IMR-90 (cell line): ENCODE data around the gene CEP170. TPM values are rescaled to one million over a fixed set of nuclear protein-coding genes. Genes with fewer than 3 reads are reported as not detected.

ENCODE experiments used
- ATAC-seq: fragments of 200-7000 bp; cut with Tn5 transposase; 2 replicates; pipeline ENCODE4 v1.9.1; 2020; ENCODE audit warnings: low read depth, mild to moderate bottlenecking, moderate library complexity
- BruUV-seq: library from RNA; stranded (reverse); fragments of 400-500 nt; replicated peaks from 2 replicates; lab custom pipeline; 2021; lab: Mats Ljungman, UMichigan
- CTCF ChIA-PET: fragments of 300-600 bp; formaldehyde crosslinking; extraction: SDS; loops from one replicate; lab custom pipeline; 2021; ENCODE audit warnings: antibody characterized with exemption; lab: Yijun Ruan, JAX
- POLR2A ChIA-PET: fragments of 300-600 bp; sonication (Branson Sonifier 250); formaldehyde crosslinking; loops from one replicate; lab custom pipeline; 2022; ENCODE audit warnings: antibody characterized with exemption; ENCODE audit not compliant: unreplicated experiment; lab: Charles Lee
- DNase-seq: peaks from one replicate; pipeline ENCODE4 v3.0.0; 2013
- H2AFZ ChIP-seq: replicated peaks from 2 replicates; pipeline ENCODE3; 2013; ENCODE audit warnings: low read length, mild to moderate bottlenecking; ENCODE audit not compliant: poor library complexity
- H2AK5ac ChIP-seq: 2 replicates; pipeline ENCODE4 v1.6.1; 2013; ENCODE audit warnings: low read depth, low read length, inconsistent platforms
- H2AK9ac ChIP-seq: replicated peaks from 2 replicates; pipeline ENCODE3; 2013; ENCODE audit warnings: mild to moderate bottlenecking, low read depth, low read length, moderate library complexity; ENCODE audit not compliant: poor library complexity
- H2BK120ac ChIP-seq: 2 replicates; pipeline ENCODE4 v1.6.1; 2013; ENCODE audit warnings: low read depth, low read length, inconsistent platforms
- H2BK15ac ChIP-seq: 3 replicates; pipeline ENCODE4 v1.6.1; 2013; ENCODE audit warnings: low read depth, low read length, inconsistent platforms
- H2BK20ac ChIP-seq: 2 replicates; pipeline ENCODE4 v1.6.1; 2013; ENCODE audit warnings: low read depth, mild to moderate bottlenecking, inconsistent platforms, low read length, moderate library complexity
- H2BK5ac ChIP-seq: 2 replicates; pipeline ENCODE4 v1.6.1; 2013; ENCODE audit warnings: mild to moderate bottlenecking, low read depth, low read length, inconsistent platforms; ENCODE audit not compliant: poor library complexity, severe bottlenecking
- H3K14ac ChIP-seq: replicated peaks from 2 replicates; pipeline ENCODE4 v1.6.1; 2013; ENCODE audit warnings: low read depth, low read length, inconsistent platforms
- H3K18ac ChIP-seq: 2 replicates; pipeline ENCODE4 v1.6.1; 2013; ENCODE audit warnings: low read depth, low read length, control low read depth
- H3K23ac ChIP-seq: 2 replicates; pipeline ENCODE4 v1.6.1; 2013; ENCODE audit warnings: low read depth, low read length, inconsistent platforms
- H3K27ac ChIP-seq: 2 replicates; pipeline ENCODE4 v1.5.1; 2013; ENCODE audit warnings: mild to moderate bottlenecking, control low read depth, low read length; ENCODE audit not compliant: insufficient read depth
- H3K27me3 ChIP-seq: 2 replicates; pipeline ENCODE4 v1.6.1; 2013; ENCODE audit warnings: low read length; ENCODE audit not compliant: control insufficient read depth, insufficient read depth
- H3K36me3 ChIP-seq: 2 replicates; pipeline ENCODE4 v1.6.1; 2013; ENCODE audit warnings: low read length, mixed read lengths; ENCODE audit not compliant: control insufficient read depth, insufficient read depth
- H3K4ac ChIP-seq: 2 replicates; pipeline ENCODE4 v1.6.1; 2013; ENCODE audit warnings: low read depth, low read length, inconsistent platforms
- H3K4me1 ChIP-seq: 2 replicates; pipeline ENCODE4 v1.6.1; 2013; ENCODE audit warnings: low read length, mixed read lengths; ENCODE audit not compliant: control insufficient read depth, insufficient read depth
- H3K4me2 ChIP-seq: 2 replicates; pipeline ENCODE4 v1.6.1; 2013; ENCODE audit warnings: low read depth, mild to moderate bottlenecking, control low read depth, low read length, moderate library complexity
- H3K4me3 ChIP-seq: 2 replicates; pipeline ENCODE4 v1.5.1; 2013; ENCODE audit warnings: low read depth, mild to moderate bottlenecking, control low read depth, low read length, moderate library complexity; ENCODE audit not compliant: insufficient read depth
- H3K56ac ChIP-seq: 2 replicates; pipeline ENCODE4 v1.6.1; 2013; ENCODE audit warnings: low read length, inconsistent platforms; ENCODE audit not compliant: insufficient read depth; ENCODE audit errors: extremely low read depth
- H3K79me1 ChIP-seq, 2 experiments: 2 replicates each; pipeline ENCODE4 v1.6.1; 2013; ENCODE audit warnings: low read length in 2 of 2, inconsistent platforms in 1 of 2, low read depth in 1 of 2
- H3K9ac ChIP-seq: 2 replicates; pipeline ENCODE4 v1.6.1; 2013; ENCODE audit warnings: low read depth, low read length, control low read depth
- H3K9me1 ChIP-seq: 2 replicates; pipeline ENCODE4 v1.6.1; 2013; ENCODE audit warnings: low read length, inconsistent platforms; ENCODE audit not compliant: insufficient read depth
- H3K9me3 ChIP-seq: 2 replicates; pipeline ENCODE4 v1.6.1; 2013; ENCODE audit warnings: low read length; ENCODE audit not compliant: control insufficient read depth, insufficient read depth
- H4K20me1 ChIP-seq: 2 replicates; pipeline ENCODE4 v1.6.1; 2013; ENCODE audit warnings: low read length, inconsistent platforms; ENCODE audit not compliant: insufficient read depth
- H4K5ac ChIP-seq: 2 replicates; pipeline ENCODE4 v1.6.1; 2013; ENCODE audit warnings: mild to moderate bottlenecking, low read depth, low read length, control low read depth
- H4K8ac ChIP-seq, 2 experiments: 2 replicates each; pipeline ENCODE4 v1.6.1; 2013; ENCODE audit warnings: low read depth in 2 of 2, low read length in 2 of 2, control low read depth in 1 of 2, inconsistent platforms in 1 of 2
- H4K91ac ChIP-seq: 2 replicates; pipeline ENCODE4 v1.6.1; 2013; ENCODE audit warnings: low read depth, low read length, inconsistent platforms; ENCODE audit not compliant: insufficient read depth
- BHLHE40 ChIP-seq: fragments of 150-350 bp; IDR thresholded peaks from 2 replicates; pipeline ENCODE4 v1.6.1; 2016; ENCODE audit warnings: mild to moderate bottlenecking, low read depth, low read length
- CEBPB ChIP-seq: IDR thresholded peaks from 2 replicates; pipeline ENCODE4 v1.6.1; 2012; ENCODE audit warnings: low read depth, low read length, improper control_type of control experiment
- CHD1 ChIP-seq: IDR thresholded peaks from 2 replicates; pipeline ENCODE4 v1.6.1; 2012; ENCODE audit warnings: low read depth, low read length, improper control_type of control experiment
- CTCF ChIP-seq: conservative IDR thresholded peaks from 2 replicates; pipeline ENCODE4 v1.5.1; 2012; ENCODE audit warnings: mild to moderate bottlenecking, low read depth, low read length, improper control_type of control experiment
- ELK1 ChIP-seq: fragments of 150-350 bp; IDR thresholded peaks from 2 replicates; pipeline ENCODE4 v1.6.1; 2016; ENCODE audit warnings: low read depth, mild to moderate bottlenecking, low read length, moderate library complexity, borderline replicate concordance
- FOS ChIP-seq: fragments of 150-350 bp; IDR thresholded peaks from 2 replicates; pipeline ENCODE4 v1.6.1; 2016; ENCODE audit warnings: low read depth, low read length
- MAFK ChIP-seq: IDR thresholded peaks from 2 replicates; pipeline ENCODE4 v1.6.1; 2012; ENCODE audit warnings: low read depth, low read length, improper control_type of control experiment
- MAZ ChIP-seq: IDR thresholded peaks from 2 replicates; pipeline ENCODE4 v1.6.1; 2012; ENCODE audit warnings: low read depth, mild to moderate bottlenecking, low read length, improper control_type of control experiment, moderate library complexity, borderline replicate concordance
- POLR2A ChIP-seq: IDR thresholded peaks from 2 replicates; pipeline ENCODE4 v1.6.1; 2012; ENCODE audit warnings: mild to moderate bottlenecking, low read depth, low read length
- RAD21 ChIP-seq: IDR thresholded peaks from 2 replicates; pipeline ENCODE4 v1.6.1; 2012; ENCODE audit warnings: low read length, improper control_type of control experiment
- RCOR1 ChIP-seq: IDR thresholded peaks from 2 replicates; pipeline ENCODE4 v1.6.1; 2012; ENCODE audit warnings: mild to moderate bottlenecking, low read length, improper control_type of control experiment; ENCODE audit not compliant: insufficient replicate concordance
- RFX5 ChIP-seq: IDR thresholded peaks from 2 replicates; pipeline ENCODE4 v1.8.0; 2012; ENCODE audit warnings: low read depth, mild to moderate bottlenecking, low read length, moderate library complexity
- USF2 ChIP-seq: fragments of 150-350 bp; IDR thresholded peaks from 2 replicates; pipeline ENCODE4 v1.6.1; 2017; ENCODE audit warnings: mild to moderate bottlenecking, antibody characterized with exemption, low read length, low read depth
- WGBS, 2 experiments: methylation state at CpG; one replicate each; pipeline versions ENCODE4 v1.1.5 to v1.1.7; 2013; ENCODE audit warnings: missing lambda C conversion rate in 2 of 2; ENCODE audit not compliant: insufficient read length in 1 of 2; ENCODE audit errors: extremely low coverage in 2 of 2; 5-methylcytosine and 5-hydroxymethylcytosine counted together
- dilution Hi-C: fragments of 300-500 bp; cut with HindIII; formaldehyde crosslinking; loops from one replicate; pipeline ENCODE4 v1.14.3; 2018; ENCODE audit warnings: low sequenced_read_pairs; ENCODE audit not compliant: unreplicated experiment
- in situ Hi-C: fragments of 300-500 bp; cut with MboI; formaldehyde crosslinking; loops from 3 replicates; pipeline ENCODE4 v1.14.3; 2019; ENCODE audit warnings: low sequenced_read_pairs, inconsistent platforms, mixed read lengths
- intact Hi-C: fragments of 100-400 bp; cut with micrococcal nuclease; formaldehyde crosslinking; loops from 2 replicates; pipeline ENCODE4 v1.10.0; 2022
- polyA plus RNA-seq, 3 experiments: library from polyadenylated mRNA; depleted of rRNA; stranded (reverse); fragments of >200 nt; gene quantifications; 2 replicates each; pipeline ENCODE4 v1.2.3, GENCODE V29; 2012; ENCODE audit warnings: low replicate concordance in 1 of 3
- total RNA-seq: library from RNA; depleted of rRNA; stranded (reverse); fragments of >200 nt; gene quantifications from 2 replicates; pipeline ENCODE4 v1.2.3, GENCODE V29; 2012

Gene CEP170
- total and polyA plus RNA-seq, 2 of the 4 experiments (the other 2 are of a cell fraction) = 65.8 to 151 TPM

GRCh38 chr1:243261390-243261789 lies 6.3 kb upstream of the CEP170 start (continued):
- no peak for TF ChIP-seq RCOR1

- H3K9me1 ChIP-seq = no peaks in the 10 kb centered on the region
- no peak overlapping the region for H3K27ac ChIP-seq
- H2BK5ac ChIP-seq = peak overlapping the region; percentile 38
- H3K27me3 ChIP-seq = no peaks in the 10 kb centered on the region
- H3K9ac ChIP-seq = no peak overlapping the region
- intact Hi-C loops = no loop called here
- ChIA-PET POLR2A (no interaction called here), CTCF (no interaction called here)
- H2AK9ac ChIP-seq = no peak overlapping the region
- H3K18ac ChIP-seq = no peak overlapping the region
- no peak for ATAC-seq
- H4K91ac ChIP-seq = no peak overlapping the region
- TF ChIP-seq BHLHE40 = no peak
- no peak for TF ChIP-seq CTCF
- no peak for TF ChIP-seq POLR2A
- TF ChIP-seq USF2 = no peak
- no peak for TF ChIP-seq CHD1
- no peak for TF ChIP-seq MAZ
- no peak for TF ChIP-seq FOS
- no peak for TF ChIP-seq RFX5
- no peak for TF ChIP-seq MAFK
- TF ChIP-seq ELK1 = no peak
- no peak for TF ChIP-seq RAD21
- TF ChIP-seq CEBPB = no peak
- no peak overlapping the region; the same call in 1 of the 2 replicates for H2BK120ac ChIP-seq
- no peak for DNase-seq
- in situ Hi-C loops = no loop called here
- H3K14ac ChIP-seq = no peak overlapping the region
- no peak overlapping the region for H4K5ac ChIP-seq
- no TSS peak for BruUV-seq
- H3K23ac ChIP-seq = peak overlapping the region; percentile 83
- no peaks in the 10 kb centered on the region for H3K9me3 ChIP-seq
- H4K20me1 ChIP-seq = no peaks in the 10 kb centered on the region
- no peak overlapping the region for H2AFZ ChIP-seq
- WGBS, 2 experiments = no CpG with 5 or more reads among the region's 4 CpGs
- H4K8ac ChIP-seq = 0 out of 4 replicates have a peak overlapping the region, but pooled peaks of 1 of the 2 experiments have one; percentile 24
- no peak overlapping the region for H3K4me2 ChIP-seq
- peaks cover 23 to 34% of the 10 kb centered on the region in 2 experiments for H3K79me1 ChIP-seq
- H3K4me3 ChIP-seq = no peak overlapping the region
- no peak overlapping the region for H3K4ac ChIP-seq
- H2AK5ac ChIP-seq = peak overlapping the region; percentile 54; the same call in 1 of the 2 replicates
- peaks cover 5% of the 10 kb centered on the region for H3K4me1 ChIP-seq
- dilution Hi-C loops = no loop called here
- no peak overlapping the region for H3K56ac ChIP-seq
- no peaks in the 10 kb centered on the region for H3K36me3 ChIP-seq
- H2BK15ac ChIP-seq = no peak overlapping the region
- H2BK20ac ChIP-seq = no peak overlapping the region
Observed at GRCh38 chr1:243260221-243260880, 5.3 kb upstream of the CEP170 start.
